CD4-positive, alpha-beta T cell treated with Interferon alpha-2 for 1 hour (primary cell): ENCODE measurements around the gene FASTKD2.
"Not testable (repeated sequence)": the region's sequence is repeated elsewhere in the genome, so short reads cannot be mapped to it uniquely, and the experiment has no call there.

Experiments used
- DNase-seq, 2 donors: peaks; one replicate each; pipeline ENCODE4 v3.0.0-alpha.2; 2020 to 2022

The FASTKD2 gene

DNA sequence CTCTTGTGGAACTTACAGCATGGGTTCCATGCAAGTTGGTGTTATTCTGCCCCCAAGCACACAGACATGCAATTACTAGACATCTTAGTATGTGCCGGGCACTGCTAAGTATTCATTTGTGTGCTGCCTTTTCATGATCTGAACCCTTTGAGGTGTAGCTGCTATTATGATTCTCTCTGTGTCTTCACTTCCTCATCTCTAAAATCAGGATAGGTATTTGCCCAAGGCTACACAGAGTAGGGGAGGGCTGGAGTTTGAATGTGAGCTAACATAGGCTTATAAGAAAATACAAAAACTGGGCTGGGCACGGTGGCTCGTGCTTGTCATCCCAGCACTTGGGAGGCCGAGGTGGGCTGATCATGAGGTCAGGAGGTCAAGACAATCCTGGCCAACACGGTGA is 27.2 kb downstream of the FASTKD2 start:
- DNase-seq = no peak

DNA sequence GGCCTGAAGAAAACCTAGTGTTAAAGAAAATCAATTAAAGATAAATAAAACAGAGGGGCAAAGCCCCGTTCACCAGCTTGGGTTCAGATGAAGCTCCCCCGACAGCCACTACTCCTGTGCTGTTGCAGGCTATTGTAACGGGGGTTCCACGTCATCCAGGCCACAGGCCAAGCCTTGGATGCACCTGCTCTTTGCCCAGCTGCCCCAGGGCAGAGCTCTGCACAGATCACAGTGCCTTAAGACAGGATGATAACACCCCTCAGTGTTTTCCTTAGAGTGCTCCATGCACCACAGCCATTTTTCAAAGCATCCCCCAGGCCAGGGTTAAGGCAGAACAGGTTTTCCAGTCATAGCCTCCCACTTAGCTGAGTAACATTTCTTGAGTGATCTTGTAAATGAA is 32.0 kb downstream of the FASTKD2 start:
- DNase-seq = no peak

DNA sequence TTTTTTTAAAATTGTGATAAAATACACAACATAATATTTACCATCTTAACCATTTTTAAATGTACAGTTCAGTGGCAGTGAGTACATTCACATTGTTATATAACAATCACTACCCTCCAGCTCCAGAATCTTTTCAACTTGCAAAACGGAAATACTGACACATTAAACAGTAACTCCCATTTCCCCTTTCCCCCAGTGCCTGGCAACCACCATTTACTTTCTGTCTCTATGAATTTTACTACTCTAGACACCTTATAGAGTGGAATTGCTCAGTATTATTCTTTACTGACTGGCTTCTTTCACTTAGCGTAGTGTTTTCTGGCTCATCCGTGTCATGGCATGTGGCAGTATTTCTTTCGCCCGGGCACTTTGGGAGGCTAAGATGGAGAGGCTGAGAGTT is 32.6 kb downstream of the FASTKD2 start:
- DNase-seq = no peak

DNA sequence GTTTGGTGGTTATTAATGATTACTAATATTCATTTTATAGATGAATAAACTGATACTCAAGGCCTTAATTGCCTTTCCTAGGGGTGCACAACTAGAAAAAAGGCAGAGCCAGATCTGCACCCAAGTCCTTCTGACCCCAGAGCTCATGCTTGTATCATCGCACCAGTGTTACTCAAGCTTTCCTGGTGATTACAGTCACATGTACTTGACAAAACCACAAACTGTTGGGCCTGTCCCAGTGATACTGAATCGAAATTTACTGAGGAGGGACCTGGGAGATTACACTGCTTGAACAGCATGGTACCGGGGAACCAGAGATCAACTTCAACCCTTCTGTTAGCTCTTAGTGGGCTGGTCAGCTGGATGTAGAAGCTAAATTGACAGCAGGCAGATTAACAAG is 33.7 kb downstream of the FASTKD2 start:
- no peak for DNase-seq

DNA sequence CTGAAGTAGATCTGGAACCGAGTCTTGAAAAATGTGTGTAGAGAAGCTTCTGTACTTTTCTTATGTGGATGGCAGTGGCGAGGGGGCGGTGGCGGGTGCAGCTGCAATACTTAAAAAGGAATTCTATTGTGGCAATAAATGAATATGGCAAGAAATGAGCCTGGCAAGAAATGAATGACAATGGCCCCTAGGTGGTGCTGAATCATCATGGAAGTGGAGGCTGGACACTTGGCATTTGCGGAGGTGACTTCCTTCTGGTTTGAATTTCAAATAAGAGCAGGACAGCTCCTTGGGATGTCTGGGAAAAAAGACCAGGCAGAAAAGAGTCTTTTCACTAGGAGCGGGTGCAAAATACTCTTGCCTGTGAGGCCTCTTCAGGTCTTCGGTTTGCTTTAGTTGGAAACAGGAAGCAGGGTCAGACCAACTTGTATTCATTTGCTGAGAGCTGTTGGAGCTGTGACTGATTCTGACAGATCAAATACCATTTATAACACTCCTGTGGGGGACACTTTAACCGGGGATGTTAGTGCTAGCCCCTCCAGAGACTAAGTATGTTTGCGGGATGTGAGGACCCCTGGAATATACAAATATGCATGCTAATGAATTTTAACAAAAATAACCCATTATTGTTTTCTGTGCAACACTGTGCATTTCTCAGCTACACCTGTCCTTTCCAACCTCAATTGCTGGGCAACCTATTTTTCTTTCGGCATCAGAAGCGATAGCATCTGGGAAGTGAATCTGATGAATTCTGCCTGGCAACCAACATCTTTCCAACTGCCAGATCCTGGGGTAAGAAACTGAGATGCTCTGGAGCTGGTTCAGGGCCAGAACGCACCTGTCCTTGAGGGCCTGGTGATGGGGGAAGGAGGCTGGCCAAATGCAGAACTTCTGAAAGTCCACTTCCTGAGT is 35.4 kb downstream of the FASTKD2 start:
- DNase-seq = peak; percentile 32 to 56

DNA sequence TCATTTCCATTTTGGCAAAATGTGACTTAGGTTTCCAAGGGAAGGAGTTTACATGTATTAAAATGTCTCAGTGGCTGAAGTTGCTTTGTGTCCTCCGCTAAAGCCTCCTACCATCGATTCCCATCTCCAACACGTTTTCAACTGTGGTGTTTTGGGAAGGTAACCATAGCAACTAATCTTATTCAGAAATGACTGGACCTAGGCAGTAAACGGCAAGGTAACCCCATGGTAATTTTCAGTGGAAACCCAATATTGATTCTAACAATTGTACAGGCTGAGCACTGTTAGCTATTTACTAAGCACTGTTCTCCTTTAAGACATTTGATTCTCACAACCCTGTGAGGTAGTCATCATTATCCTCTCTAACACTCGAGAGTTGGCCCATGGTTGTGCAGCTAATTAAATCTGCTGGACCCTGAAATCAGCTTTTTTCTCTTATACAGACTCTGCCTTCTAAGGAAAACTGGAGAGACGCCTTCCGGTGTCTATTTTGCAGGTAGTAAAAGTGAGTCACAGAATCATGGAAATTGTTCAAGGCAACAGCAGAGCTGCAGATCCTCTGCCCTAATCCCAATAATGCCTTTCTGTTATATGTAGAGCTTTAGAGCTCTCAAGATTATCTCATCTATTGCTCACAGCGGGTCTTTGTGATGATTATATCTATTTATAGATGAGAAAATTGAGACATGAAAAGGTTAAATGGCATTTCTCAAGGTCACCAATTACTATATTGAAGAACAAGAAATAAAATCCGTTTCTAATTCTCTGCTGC is 36.2 kb downstream of the FASTKD2 start:
- no peak for DNase-seq

DNA sequence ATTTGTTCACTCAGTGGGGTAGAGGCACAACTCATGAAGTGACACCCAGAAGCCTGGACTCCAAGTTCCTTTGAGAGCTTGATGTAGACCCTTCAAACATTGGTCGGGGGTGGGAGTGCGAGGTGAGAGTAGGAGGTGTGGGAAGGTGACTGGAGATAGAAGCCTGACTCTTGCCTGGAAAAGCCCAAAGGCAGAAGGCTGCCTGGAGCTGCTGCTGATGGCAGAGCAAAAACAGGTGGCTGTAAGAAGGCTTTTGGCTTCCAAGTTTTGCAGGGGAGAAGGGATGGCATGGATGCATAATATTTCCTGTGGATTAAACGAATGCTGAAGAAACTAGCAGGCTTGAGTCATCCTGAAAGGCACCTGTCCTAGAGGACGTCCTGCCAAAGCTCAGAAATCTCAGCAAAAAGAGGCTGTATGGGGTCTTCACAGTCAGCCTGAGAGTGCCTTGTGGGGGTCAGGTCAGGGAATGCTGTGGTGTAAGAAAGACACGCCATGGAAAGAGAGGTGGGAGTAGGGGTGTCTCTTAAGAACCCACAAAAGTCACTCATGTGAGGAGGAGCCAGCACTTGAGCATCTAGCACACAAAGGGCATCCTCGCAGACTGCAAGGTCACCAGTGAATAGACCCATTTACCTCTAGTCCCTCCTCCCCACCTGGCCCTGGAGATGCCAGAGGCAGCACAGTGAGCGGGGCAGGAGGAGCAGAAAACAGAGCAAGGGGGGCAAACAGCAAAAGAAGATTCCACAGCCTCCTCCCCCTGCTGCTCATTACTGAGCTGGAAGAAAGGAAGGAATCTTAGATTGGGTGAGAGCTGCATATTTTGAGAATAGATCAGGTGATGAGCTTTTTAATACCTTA is 37.5 kb downstream of the FASTKD2 start:
- DNase-seq = no peak

DNA sequence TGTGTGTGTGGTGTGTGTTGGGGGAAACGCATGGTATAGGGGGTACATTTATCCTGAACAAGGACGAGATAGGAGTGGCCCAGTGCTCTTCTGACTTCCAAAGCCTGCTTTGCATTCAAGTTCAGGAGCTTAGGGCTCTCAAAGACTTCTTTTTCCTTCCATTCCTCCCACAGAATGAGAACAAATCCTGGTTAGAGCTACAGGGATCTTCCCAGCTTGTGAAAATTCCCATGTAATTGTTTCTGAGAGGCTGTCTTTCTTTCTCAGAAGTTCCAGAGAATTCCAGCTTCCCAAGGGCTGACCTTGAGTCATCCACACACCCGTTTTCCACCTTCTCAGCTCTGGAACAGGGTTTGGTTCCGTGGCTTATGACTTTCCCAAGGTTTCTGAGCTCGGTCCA is 38.9 kb downstream of the FASTKD2 start:
- DNase-seq = no peak

DNA sequence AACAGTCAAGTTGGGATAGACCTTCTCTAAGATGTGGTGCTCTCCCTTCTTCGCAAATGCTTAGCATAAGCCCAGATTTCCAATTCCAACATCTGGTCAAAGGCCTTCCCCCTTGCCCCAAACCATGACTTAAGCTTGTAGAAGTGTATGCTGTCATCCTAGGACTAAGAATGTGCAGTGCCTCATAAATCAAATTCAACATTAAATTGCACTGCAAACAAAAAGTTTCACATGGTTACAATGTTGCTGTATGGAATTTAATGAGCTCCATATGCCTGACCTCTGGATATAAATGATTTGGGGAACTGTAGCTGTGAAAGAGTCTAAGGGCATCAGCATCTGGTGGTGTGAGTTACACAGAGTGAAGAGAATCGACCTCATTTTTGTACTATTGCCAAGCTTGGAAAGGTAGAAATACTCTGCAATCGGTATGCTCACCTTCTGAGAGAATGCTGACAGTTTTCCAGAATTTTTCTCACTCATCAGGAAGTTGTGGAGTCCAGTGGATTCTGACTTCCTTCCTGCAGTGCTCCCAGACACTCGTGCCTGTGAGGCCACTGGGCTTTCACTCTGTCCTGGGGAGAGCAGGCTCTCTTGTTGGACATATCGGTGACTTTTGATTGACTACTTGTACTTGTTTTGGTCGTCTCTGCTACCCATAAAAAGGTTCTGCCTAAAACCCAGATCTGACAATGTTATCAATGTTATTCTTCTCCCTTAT is 40.6 kb downstream of the FASTKD2 start:
- no peak for DNase-seq

DNA sequence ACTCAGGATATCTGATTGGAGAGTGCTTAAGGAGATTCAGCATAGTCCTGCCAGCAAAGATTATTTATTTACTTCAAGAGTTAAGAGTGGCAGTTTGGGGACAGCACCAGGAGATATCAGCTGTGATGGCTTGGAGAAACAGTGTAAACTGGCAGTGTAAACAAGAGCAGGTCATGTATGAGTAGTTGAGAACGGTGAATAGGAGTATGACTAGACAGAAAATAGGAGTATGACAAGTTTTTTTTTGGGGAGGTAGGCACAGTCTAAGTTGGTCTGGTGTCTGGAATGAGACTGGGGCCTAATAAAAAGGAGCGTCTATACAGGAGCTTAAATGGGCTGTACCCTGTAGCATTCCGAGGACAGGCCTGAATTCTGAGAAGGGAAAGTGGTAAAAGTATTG is 42.2 kb downstream of the FASTKD2 start:
- not testable (repeated sequence) for DNase-seq

DNA sequence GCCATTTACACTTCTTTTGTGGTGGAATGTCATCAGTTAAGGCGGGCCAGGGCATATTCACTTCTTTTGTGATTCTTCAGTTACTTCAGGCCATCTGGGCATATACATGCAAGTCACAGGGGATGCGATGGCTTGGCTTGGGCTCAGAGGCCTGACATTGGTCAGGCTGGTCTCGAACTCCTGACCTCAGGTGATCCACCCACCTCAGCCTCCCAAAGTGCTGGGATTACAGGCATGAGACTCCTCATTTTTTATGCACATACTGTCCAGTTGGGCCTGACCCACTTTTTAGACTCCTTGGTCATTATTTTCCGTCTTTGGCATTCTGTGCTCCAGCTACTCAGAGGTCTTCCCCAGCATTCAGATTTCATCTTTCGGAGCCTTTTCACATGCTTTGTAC is 47.1 kb downstream of the FASTKD2 start:
- not testable (repeated sequence) for DNase-seq

DNA sequence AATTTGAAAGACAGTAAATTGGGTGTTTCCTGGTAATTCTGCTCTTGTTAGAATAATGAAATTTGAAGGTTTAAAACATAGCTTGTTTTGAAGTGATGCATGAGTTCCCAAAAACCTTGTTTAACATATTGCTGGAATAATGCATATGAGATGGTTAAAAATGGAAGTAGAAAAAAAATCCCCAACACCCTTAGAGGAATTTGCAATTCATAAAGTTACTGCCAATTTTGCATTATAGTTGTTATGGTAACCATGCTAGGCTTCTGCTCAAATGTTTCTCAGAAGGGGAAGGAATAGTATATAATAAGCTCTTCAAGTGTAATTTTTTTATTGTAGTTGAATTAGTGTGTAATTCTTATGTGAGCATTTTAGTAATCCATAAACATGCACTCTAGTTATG is 49.1 kb downstream of the FASTKD2 start:
- no peak for DNase-seq

DNA sequence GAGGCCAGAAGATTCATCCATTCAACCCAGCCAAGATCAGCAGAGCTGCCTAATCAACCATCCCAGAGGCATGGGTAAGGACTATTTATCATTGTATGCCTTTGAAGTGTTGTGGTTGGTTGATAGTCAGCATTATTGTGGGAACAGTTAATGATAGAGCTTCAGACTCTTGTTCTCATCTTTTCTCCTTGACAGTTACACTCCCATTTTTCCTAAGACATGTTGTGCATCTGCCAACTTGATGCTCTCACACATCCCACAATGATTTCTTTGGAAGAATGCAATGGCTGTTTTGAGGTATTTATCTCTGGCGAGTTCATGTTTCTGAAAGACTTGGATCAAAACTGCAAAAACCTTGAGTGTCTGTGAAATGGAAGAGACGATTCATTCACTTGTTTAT is 55.4 kb downstream of the FASTKD2 start:
- DNase-seq = no peak

DNA sequence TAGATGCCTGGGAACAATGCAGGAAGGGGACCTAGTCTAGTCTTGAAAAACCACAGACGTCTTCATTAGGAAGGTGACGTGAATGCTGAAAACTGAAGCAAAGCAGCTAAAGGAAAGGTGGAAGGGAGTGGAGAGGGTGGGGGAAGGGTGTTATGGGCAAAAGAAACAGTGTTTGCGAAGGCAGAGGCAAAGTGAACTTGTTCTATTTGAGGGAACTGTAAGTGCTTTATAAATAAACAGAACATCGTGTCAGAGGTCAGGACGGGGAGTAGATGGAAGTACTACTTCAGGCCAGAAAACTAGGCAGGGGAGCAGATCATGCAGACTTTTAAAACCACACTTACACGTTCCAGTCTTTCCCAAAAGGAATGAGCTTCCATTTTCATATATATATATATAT is 57.8 kb downstream of the FASTKD2 start:
- no peak for DNase-seq

DNA sequence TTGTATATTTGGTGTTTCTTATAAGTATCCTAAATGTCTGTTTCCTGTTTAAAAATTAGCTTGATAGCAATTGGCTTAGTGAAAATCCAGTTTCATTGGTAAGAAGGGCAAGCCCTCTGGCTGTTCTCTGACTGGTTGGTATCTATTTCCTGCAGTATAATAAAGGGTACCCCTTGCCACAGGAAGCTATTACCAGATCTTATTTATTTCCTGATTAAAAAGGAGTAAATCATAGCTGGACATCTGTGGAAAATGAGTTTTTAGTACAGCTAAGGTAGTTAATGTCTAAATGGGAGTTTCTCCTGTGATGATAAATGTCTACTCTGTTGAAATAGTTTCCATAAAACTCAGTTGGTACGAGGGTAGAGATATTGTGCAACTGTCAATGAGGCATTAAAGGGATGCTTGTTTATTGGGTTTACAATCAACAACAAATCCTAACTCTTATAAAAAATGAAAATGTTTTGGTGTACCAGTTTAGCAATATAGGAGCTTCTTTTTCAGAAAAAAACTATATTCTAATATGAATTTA is 58.7 kb downstream of the FASTKD2 start:
- DNase-seq = no peak

DNA sequence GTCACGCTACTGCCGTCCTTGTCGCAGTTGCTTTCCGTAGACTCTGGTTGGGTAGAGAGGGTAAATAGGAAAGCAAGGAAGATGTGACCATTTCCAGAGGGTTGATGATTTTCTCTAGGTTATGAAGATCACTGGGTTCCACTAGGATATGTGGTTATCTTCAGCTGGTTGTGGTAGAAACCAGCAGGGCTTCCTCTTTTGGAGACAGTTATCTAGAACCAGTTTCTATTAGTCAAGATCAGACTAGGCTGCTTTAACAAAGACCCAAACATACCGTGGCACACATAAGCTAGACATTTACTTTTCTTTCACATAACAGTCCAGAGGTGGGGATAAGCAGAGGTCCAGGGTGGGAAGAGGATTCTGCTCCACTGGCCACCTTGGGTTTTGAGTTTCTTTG is 59.6 kb downstream of the FASTKD2 start:
- DNase-seq = no peak

DNA sequence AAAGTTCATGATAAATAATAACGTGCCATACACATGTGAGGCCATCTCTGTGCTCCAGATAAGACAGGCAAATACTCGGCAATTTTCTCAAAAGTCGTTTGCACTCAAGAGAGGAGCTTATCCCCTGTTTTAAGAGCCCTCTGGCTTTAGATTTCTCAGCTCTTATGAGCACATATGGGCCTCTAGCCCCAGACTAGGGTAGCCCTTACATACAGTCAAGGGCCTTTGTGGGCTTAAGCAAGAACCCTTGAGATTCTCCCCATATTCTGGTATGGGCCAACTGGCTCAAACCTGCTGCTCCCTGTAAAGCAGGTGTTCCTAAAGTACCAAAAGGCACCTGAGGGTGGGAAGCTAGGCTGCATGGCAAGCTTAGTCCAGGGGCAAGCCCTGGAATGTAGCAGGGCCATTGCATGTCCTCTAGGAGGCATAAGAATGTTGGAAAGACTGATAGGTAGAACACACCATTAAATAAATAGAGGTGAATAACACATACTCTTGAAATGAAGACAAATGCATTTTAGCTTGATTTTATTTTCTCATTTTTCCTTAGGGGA is 66.1 kb downstream of the FASTKD2 start:
- no peak for DNase-seq

DNA sequence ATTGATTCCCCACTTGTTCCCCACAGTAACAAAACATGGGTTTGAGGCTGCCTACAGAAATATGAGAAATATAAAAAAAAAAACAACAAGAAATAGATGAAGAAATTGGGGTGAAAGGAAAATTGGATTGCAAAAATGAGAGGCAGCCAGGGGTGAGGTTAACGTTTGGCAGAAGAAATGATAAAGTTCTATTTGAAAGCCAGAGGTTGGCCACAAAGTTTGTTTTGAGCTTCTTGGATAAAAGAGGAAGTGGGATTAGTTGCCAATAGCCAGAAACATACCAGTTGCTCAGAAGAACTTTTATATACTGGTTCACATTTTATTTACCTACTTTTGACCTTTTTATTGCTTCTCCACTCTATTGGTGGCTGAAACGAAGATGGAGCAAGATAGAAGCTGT is 67.5 kb downstream of the FASTKD2 start:
- no peak for DNase-seq

DNA sequence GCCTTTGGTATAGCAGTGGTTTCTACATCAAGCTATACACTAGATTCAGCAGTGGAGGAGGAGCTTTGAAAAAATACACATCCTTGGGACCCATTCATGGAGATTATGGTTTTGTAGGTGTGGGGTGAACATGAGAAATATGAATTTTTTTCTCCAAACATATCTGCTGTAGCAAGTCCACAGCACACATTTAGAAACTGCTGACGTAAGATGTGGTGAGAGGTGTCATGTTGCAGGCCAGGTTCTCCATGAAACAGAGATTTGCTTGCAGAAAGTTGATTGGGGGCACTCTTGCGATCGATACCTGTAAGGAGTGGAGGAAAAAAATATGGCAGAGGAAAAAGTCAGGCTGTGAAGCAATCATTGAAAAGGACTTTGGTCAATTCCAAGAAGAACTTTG is 67.9 kb downstream of the FASTKD2 start:
- no peak for DNase-seq

DNA sequence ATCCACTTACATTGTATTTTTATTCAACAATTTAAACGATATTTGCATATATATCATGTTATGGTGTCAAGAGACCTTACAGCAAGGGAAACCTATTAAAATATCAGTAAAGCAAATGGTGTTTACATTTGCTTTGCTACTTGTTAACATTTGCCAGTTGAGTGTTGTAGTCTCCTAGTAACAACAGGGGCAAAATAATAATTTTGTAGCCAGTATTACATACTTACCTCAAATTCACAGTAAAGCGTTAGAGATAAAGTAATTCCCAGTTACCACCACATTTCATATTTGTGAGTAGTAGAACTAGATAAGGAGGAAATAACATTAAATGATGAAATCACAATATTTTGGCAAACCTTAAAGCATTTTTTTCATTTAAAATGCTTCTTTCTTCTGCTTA is 71.3 kb downstream of the FASTKD2 start:
- no peak for DNase-seq

DNA sequence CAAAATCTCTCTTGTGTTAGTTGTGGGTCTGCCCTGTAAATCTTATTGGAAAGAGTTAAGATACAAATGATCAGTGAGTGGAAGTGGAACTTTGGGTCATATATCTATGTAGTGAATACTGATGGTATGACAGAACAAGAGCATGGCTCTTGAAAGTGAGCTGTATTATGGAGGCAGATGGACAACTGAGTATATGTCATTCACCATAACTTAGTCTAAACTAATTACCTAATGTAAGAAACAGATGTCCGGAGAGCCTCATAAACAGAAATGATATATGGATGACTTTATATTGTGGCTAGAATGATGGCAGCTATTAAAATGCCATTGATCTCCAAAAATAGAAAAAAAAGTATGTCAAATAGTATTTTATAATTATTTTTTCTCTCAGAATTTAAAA is 72.4 kb downstream of the FASTKD2 start:
- no peak for DNase-seq

DNA sequence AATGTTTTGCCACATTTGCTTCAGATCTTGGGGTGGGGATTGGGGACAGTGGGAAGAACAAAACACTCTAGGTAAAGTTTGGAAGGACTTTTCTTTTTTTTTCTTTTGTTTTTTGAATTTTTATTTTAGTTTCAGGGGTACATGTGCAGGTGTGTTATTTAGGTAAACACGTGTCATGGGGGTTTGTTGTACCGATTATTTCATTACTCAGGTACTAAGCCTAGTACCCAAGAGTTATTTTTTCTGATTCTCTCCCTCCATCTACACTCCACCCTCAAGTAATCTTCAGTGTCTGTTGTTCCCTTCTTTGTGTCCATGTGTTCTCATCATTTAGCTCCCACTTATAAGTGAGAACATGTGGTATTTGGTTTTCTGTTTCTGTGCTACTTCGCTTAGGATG is 73.3 kb downstream of the FASTKD2 start:
- DNase-seq = no peak
